ENCODE results near the gene KLRG1. TPM values are rescaled to one million over a fixed set of nuclear protein-coding genes. Genes with fewer than 3 reads are reported as not detected.

KLRG1 gene
- total and polyA plus RNA-seq, 2 of the 4 experiments (the other 2 are of a cell fraction), result 0.36 to 0.54 TPM

DNA sequence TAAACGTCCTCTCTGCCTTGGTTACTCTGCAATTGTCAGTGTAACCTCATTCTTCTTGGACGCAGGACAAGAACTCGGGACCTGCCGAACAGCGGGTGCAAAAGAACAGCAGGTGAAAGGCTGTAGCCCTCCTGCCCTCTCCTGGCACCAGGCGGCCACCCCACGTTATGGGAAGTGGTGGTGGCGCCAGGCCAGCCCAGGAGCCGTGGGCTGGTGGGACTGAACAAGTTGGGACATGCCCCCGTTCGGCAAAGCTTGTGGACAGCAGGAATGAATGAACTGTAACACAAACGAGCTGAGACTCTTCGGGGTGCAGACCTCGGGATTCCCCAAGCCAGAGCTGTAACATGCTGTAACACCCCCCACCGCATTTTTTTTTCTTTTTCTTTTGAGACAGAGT is 33.3 kb upstream of the KLRG1 start:
- Histone ChIP-seq H3K4me2 (ENCODE audit: low read depth, low read length) (no peak overlapping the region), H3K23ac (ENCODE audit: low read depth, low read length) (no peak overlapping the region), H2BK5ac (ENCODE audit: low read depth, low read length, poor library complexity, severe bottlenecking) (no peak overlapping the region), H2BK120ac (ENCODE audit: low read depth, low read length) (no peak overlapping the region), H2AK9ac (replicated peaks; ENCODE audit: low read depth, low read length, poor library complexity) (no peak overlapping the region), H3K9me1 (ENCODE audit: insufficient read depth, low read length) (no peaks in the 10 kb centered on the region), H3K4ac (ENCODE audit: low read depth, low read length) (no peak overlapping the region), H3K4me3 (ENCODE audit: insufficient read depth, low read depth, low read length) (no peak overlapping the region), H2AFZ (replicated peaks; ENCODE audit: low read length, poor library complexity) (no peak overlapping the region), H3K9me3 (ENCODE audit: control insufficient read depth, insufficient read depth, low read length) (no peaks in the 10 kb centered on the region), H3K14ac (replicated peaks; ENCODE audit: low read depth, low read length) (no peak overlapping the region), H3K27ac (ENCODE audit: insufficient read depth, low read length) (no peak overlapping the region), H3K56ac (ENCODE audit: extremely low read depth, insufficient read depth, low read length) (no peak overlapping the region), H3K79me1 (ENCODE audit: low read depth in 1 of 2, low read length in 2 of 2) (no peaks in the 10 kb centered on the region), H4K20me1 (ENCODE audit: insufficient read depth, low read length) (no peaks in the 10 kb centered on the region), H2BK15ac (ENCODE audit: low read depth, low read length) (no peak overlapping the region), H2BK20ac (ENCODE audit: low read depth, low read length) (no peak overlapping the region), H4K8ac (ENCODE audit: low read depth in 2 of 2, low read length in 2 of 2) (no peak overlapping the region), H3K18ac (ENCODE audit: low read depth, low read length) (no peak overlapping the region), H3K27me3 (ENCODE audit: control insufficient read depth, insufficient read depth, low read length) (no peaks in the 10 kb centered on the region), H4K5ac (ENCODE audit: low read depth, low read length) (no peak overlapping the region), H4K91ac (ENCODE audit: insufficient read depth, low read depth, low read length) (no peak overlapping the region), H3K4me1 (ENCODE audit: control insufficient read depth, insufficient read depth, low read length) (no peaks in the 10 kb centered on the region), H3K9ac (ENCODE audit: low read depth, low read length) (no peak overlapping the region), H3K36me3 (ENCODE audit: control insufficient read depth, insufficient read depth, low read length) (no peaks in the 10 kb centered on the region), H2AK5ac (ENCODE audit: low read depth, low read length) (no peak overlapping the region)
- ATAC-seq (ENCODE audit: low read depth), result no peak
- in situ Hi-C loops (cut with MboI; ENCODE audit: low sequenced_read_pairs), result no loop called here
- dilution Hi-C loops (cut with HindIII; ENCODE audit: low sequenced_read_pairs, unreplicated experiment), result no loop called here
- no peak for TF ChIP-seq CHD1 (IDR thresholded peaks at IDR 0.05; ENCODE audit: low read depth, low read length)
- no peak for TF ChIP-seq POLR2A (IDR thresholded peaks at IDR 0.05; ENCODE audit: low read depth, low read length)
- TF ChIP-seq SMC3 (IDR thresholded peaks at IDR 0.05; ENCODE audit: low read depth, low read length), result no peak
- CTCF ChIA-PET, result interaction anchor here (0.6 kb wide), 1 partner anchor 1558 kb away, joined by 3 read pairs; no protein-coding TSS in a partner anchor
- intact Hi-C loops (cut with micrococcal nuclease), result no loop called here
- WGBS, 2 experiments (ENCODE audit: extremely low coverage in 2 of 2, insufficient read length in 1 of 2), result 50% methylated on average over 2 of the region's 15 CpGs; no CpG with 5 or more reads in 1 of the 2 experiments
- no peak for DNase-seq
- POLR2A ChIA-PET (ENCODE audit: unreplicated experiment), result no interaction called here
- BruUV-seq (replicated peaks), result no TSS peak

All from IMR-90 (cell line).